Stimulated activated naive CD4-positive, alpha-beta T cell (primary cell): ENCODE results near the gene PAQR8.
"Not testable (repeated sequence)": the region's sequence is repeated elsewhere in the genome, so short reads cannot be mapped to it uniquely, and the experiment has no call there.

Experiments used
- DNase-seq, 6 experiments: peaks; one replicate each; lab custom pipeline; 2025; lab: John Stamatoyannopoulos, UW

The PAQR8 gene

GRCh38 chr6:52376763-52377162 lies 14.8 kb downstream of the PAQR8 start:
- no peak for DNase-seq

GRCh38 chr6:52377538-52378221 lies 15.7 kb downstream of the PAQR8 start:
- peak in 1 of 6 experiments; percentile 29 for DNase-seq

DNA sequence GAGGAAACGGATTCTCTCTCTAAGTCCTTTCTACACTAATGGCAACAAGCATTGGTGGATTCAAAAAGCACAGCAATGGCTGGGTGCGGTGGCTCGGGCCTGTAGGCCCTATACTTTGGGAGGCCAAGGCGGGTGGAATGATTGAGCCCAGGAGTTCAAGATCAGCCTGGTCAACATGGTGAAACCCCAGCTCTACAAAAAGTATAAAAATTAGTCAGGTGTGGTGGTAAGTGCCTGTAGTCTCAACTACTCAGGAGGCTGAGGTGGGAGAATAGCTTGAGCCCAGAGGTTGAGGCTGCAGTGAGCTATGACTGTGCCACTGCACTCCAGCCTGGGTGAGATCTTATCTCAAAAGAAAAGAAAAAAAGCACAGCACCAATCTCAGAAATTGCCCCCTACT lies 19.3 kb downstream of the PAQR8 start:
- DNase-seq, result no peak

GRCh38 chr6:52384145-52384766 lies 22.3 kb downstream of the PAQR8 start:
- DNase-seq, result no peak

GRCh38 chr6:52385074-52385473 lies 23.1 kb downstream of the PAQR8 start:
- DNase-seq, result no peak

- DNase-seq, result not testable (repeated sequence)
These were observed 26.2 kb downstream of the PAQR8 start for GRCh38 chr6:52388119-52388518.

GRCh38 chr6:52388790-52389189 lies 26.8 kb downstream of the PAQR8 start:
- peak in 1 of 6 experiments; percentile 39 for DNase-seq

DNA sequence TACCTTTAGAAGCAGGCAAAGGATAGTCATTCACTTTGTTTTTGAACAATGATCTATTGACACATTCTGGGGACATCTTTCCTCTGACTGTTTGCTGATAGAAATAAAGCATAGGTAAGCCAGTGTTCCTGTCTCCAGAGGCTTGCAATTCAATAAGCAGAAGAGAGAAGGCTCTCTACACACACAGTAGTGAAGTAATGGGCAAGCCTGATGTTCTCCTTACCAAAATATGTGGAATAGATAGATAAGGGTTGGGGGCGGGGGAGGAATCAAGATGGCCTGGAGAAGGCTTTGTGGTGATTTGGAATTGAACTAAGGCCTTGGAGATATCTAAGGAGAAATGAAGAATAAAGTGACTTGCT lies 27.3 kb downstream of the PAQR8 start:
- no peak for DNase-seq

GRCh38 chr6:52389626-52390360 lies 27.8 kb downstream of the PAQR8 start:
- peak; percentile 48 to 74 (median 59) for DNase-seq

- DNase-seq, result peak; percentile 15 to 84 (median 70)
These were observed 28.4 kb downstream of the PAQR8 start for GRCh38 chr6:52390361-52390727.

DNA sequence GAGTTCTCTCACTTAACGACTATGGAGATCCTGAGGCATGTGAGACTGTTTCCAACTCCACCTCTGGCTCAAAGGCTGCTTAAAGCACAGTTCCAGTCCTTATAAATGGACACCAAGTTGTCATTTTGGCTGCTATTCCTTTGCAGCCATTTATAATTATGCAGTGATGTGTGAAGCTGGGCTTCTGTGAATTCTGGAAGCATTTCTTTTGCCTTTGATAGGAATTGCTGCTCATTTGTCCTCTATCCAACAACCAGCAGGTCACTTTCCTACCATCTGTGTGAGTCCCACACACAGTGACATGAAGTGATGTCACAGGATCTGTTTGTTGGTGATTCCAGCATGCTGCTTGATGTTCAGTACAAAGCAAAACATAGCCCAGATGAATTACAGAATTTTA lies 29.6 kb downstream of the PAQR8 start:
- DNase-seq, result no peak

DNA sequence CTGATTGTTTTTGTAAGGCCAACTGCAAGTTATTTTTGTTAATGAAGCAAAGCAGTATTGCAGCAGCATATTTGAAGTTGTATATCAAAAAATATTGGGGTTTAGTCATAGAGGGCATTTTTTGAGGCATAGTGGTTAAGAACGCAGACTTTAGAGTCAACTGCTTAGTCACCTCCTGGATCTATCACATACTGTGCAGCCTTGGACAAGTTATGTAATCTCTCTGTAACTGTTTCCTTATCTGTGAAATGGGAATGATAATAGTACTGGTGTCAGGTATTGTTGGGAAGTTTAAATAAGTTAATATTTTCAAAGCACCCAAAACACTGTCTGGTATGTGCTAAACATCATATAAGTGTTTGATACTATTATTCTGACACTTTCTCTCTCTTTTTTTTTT lies 31.0 kb downstream of the PAQR8 start:
- peak in 1 of 6 experiments; percentile 4 for DNase-seq

- peak in 1 of 6 experiments; percentile 8 for DNase-seq
These were observed 31.8 kb downstream of the PAQR8 start for GRCh38 chr6:52393780-52394179.

DNA sequence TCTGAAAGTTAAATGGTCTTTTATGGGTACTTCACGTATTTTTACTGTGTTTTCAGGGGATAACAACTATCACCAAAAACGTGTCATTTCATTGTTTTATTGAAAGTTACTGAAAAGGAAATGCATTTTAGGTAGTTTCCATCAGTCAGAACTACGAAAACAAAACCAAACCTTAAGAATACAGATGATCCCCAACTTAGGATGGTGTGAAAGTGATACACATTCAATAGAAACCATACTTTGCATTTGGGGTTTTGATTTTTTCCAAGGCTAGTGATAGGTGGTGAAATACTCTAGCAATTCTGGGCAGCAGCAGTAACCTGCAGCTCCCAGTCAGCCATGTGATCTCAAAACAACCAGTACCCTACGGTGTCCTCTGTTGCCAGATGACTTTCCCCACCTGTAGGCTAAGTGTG lies 32.3 kb downstream of the PAQR8 start:
- peak in 3 of 6 experiments; percentile 34 to 60 (median 46) for DNase-seq

- no peak for DNase-seq
These were observed 34.0 kb downstream of the PAQR8 start for GRCh38 chr6:52395969-52396368.

DNA sequence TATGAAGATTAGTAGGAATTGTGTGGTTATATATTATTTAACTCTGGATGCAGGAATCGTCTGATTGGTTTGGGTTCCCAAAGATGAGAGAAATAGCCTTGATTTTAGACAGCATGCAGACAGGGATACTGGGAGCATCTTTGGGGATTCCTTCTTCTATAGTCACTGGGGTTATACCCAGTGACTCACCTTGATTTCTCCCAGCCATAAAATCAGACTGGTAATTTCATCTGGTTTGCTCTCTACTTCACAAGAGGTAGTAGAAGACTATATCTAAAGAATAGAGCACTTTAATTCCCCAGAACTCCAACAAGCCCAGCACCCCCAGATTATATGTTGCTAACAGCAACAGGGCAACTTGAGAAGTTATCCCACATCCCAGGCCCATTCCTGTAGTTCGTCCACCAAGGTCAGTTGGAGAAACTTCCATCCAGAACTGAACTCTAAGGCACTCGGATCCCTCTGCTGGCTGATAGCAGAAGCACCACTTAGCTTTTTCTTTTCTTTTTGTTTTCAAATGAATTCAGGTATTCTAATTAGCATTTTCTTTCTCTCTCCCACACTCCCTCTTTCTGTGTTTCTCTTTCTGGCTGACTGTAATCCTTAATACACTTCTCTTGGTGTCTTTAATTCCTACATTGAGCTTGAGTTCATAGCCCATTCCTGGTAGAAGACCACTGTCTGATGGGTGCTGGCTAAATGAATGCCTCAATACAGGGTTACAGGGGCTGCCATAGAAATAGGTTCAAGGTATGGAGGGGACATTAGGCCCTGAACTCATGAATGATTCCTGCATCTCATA lies 37.8 kb downstream of the PAQR8 start:
- peak in 5 of 6 experiments; percentile 10 to 64 (median 29) for DNase-seq

DNA sequence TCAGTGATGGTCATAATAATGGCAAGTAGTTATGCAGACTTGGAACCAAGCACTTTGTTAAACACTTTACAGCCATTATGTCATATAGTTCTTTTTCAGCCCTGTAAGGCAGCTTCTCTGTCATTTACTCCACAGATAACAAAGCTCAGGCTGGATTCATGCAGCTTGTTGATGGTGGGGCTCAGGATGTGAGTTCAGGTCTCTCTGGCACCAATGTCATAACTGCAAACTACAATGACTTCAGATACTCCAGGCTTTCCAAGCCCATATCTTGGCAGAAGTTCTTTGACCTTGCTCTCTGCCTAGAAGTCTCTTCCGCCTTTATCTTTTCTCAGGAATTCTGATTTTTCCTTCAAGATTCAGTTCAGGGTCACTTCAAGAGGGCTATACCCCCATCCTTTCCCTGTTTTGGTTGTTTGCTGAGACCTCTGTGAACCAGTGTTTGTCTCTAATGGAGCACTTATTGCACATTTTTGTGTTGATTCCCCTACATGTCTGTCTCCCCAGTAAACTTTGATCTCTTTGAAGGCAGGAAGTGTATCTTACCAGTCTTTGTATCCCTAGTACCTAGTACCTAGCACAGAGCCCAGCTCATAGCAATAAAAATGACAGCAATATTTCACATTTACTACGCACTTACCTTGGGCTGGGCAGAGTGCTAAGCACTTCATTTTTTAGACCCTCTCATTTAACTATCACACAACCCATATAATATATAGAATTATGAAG lies 38.5 kb downstream of the PAQR8 start:
- peak in 3 of 6 experiments; percentile 42 to 49 (median 48) for DNase-seq

DNA sequence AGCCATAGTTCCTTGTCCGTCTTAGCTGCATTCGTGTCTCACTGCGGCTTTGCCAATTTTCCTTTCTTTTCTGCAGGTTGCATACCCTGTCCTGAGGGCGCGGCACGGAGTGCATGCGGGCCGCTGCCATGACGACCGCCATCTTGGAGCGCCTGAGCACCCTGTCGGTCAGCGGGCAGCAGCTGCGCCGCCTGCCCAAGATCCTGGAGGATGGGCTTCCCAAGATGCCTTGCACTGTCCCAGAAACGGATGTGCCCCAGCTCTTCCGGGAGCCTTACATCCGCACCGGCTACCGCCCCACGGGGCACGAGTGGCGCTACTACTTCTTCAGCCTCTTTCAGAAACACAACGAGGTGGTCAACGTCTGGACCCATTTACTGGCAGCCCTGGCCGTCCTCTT lies 41.1 kb downstream of the PAQR8 start:
- no peak for DNase-seq

DNA sequence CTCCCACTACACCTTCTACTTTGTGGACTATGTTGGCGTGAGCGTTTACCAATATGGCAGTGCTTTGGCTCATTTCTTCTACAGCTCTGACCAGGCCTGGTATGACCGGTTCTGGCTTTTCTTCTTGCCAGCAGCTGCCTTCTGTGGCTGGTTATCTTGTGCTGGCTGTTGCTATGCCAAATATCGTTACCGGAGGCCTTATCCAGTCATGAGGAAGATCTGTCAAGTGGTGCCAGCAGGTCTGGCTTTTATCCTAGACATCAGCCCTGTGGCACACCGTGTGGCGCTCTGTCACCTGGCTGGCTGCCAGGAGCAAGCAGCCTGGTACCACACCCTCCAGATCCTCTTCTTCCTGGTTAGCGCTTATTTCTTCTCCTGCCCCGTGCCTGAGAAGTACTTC lies 41.7 kb downstream of the PAQR8 start:
- no peak for DNase-seq

GRCh38 chr6:52405243-52405642 lies 43.3 kb downstream of the PAQR8 start:
- no peak for DNase-seq

GRCh38 chr6:52407467-52407866 lies 45.5 kb downstream of the PAQR8 start:
- peak in 2 of 6 experiments; percentile 39 to 47 for DNase-seq

DNA sequence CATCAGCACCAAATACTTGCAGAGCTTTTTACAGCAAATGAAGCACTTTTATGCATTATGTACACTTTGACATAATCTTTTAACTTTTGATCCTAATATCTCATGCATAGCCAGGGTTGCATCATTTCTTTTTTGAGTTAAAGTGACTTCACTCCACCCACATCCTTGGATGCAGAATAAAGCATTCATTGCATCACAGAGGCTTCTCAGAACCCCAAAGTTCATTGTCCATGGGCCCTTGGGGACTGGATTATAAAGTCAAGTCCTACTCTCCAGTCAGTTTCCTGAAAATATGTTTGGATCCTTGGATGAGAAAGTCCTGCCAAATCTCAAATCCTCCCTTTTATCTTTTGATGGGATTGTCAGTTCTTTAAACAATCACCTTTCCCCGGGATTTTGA lies 47.5 kb downstream of the PAQR8 start:
- no peak for DNase-seq
